ENCODE measurements around the gene GNG13.

DNA sequence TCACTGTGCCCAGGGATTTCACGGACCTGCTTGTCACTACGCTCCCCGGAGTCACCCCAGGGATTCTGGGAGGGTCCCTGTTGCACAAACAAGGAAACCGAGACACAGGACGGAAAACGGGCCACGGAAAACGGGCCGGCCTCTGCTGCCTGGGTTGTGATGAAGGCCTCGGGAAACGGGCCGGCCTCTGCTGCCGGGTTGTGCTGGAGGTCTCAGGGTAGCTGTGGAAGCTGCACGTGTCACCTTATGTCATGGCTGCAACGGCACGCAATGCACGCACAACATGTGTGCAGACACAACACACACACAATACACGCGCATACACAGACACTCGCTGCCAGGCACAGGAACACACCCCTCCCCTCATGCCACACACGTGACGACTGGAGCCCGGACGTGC, 27.0 kb upstream of the GNG13 start:
- TF ChIP-seq, protein P1, sequence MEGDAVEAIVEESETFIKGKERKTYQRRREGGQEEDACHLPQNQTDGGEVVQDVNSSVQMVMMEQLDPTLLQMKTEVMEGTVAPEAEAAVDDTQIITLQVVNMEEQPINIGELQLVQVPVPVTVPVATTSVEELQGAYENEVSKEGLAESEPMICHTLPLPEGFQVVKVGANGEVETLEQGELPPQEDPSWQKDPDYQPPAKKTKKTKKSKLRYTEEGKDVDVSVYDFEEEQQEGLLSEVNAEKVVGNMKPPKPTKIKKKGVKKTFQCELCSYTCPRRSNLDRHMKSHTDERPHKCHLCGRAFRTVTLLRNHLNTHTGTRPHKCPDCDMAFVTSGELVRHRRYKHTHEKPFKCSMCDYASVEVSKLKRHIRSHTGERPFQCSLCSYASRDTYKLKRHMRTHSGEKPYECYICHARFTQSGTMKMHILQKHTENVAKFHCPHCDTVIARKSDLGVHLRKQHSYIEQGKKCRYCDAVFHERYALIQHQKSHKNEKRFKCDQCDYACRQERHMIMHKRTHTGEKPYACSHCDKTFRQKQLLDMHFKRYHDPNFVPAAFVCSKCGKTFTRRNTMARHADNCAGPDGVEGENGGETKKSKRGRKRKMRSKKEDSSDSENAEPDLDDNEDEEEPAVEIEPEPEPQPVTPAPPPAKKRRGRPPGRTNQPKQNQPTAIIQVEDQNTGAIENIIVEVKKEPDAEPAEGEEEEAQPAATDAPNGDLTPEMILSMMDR (IDR thresholded peaks at IDR 0.05) = no peak
- no peak for TF ChIP-seq POLR2A (IDR thresholded peaks at IDR 0.05)

Data from right lobe of liver (tissue), 4 donors.